Activated effector memory CD4-positive, alpha-beta T cell treated with anti-CD3 and anti-CD28 coated beads, Interleukin-2, amount 50 U/mL, for 16 hours (primary cell): Measurements from ENCODE around the gene AGBL4.
"Not testable (repeated sequence)": the region's sequence is repeated elsewhere in the genome, so short reads cannot be mapped to it uniquely, and the experiment has no call there.

ENCODE experiments used
- DNase-seq: peaks from one replicate; pipeline ENCODE4 v3.0.0-alpha.2; 2020

The AGBL4 gene

GRCh38 chr1:49002981-49003380 is 1020.8 kb downstream of the AGBL4 start:
- DNase-seq: not testable (repeated sequence)

GRCh38 chr1:48999321-48999720 is 1024.4 kb downstream of the AGBL4 start:
- DNase-seq: no peak

- no peak for DNase-seq
Observed at GRCh38 chr1:48996311-48996710, 1027.4 kb downstream of the AGBL4 start.

- DNase-seq: no peak
Observed at GRCh38 chr1:48988633-48989197, 1035.0 kb downstream of the AGBL4 start.

GRCh38 chr1:48979940-48980339 is 1043.8 kb downstream of the AGBL4 start:
- DNase-seq: no peak

GRCh38 chr1:48978413-48978812 is 1045.3 kb downstream of the AGBL4 start:
- DNase-seq: no peak

GRCh38 chr1:48977273-48977672 is 1046.5 kb downstream of the AGBL4 start:
- no peak for DNase-seq

GRCh38 chr1:48969971-48970370 is 1053.8 kb downstream of the AGBL4 start:
- no peak for DNase-seq

- DNase-seq: no peak
Observed at GRCh38 chr1:48967318-48967717, 1056.4 kb downstream of the AGBL4 start.

- no peak for DNase-seq
Observed at GRCh38 chr1:48966583-48966982, 1057.2 kb downstream of the AGBL4 start.

- DNase-seq: no peak
Observed at GRCh38 chr1:48960320-48960719, 1063.4 kb downstream of the AGBL4 start.

GRCh38 chr1:48955774-48956173 is 1068.0 kb downstream of the AGBL4 start:
- DNase-seq: no peak

GRCh38 chr1:48953617-48954016 is 1070.1 kb downstream of the AGBL4 start:
- no peak for DNase-seq

- no peak for DNase-seq
Observed at GRCh38 chr1:48948562-48948961, 1075.2 kb downstream of the AGBL4 start.

- no peak for DNase-seq
Observed at GRCh38 chr1:48947761-48948537, 1075.8 kb downstream of the AGBL4 start.

- no peak for DNase-seq
Observed at GRCh38 chr1:48946070-48946469, 1077.7 kb downstream of the AGBL4 start.

- no peak for DNase-seq
Observed at GRCh38 chr1:48944811-48945210, 1078.9 kb downstream of the AGBL4 start.

GRCh38 chr1:48943826-48944225 is 1079.9 kb downstream of the AGBL4 start:
- no peak for DNase-seq

GRCh38 chr1:48943393-48943792 is 1080.4 kb downstream of the AGBL4 start:
- no peak for DNase-seq

- no peak for DNase-seq
Observed at GRCh38 chr1:48940962-48941732, 1082.6 kb downstream of the AGBL4 start.

- no peak for DNase-seq
Observed at GRCh38 chr1:48940354-48940753, 1083.4 kb downstream of the AGBL4 start.

GRCh38 chr1:48939828-48940227 is 1083.9 kb downstream of the AGBL4 start:
- no peak for DNase-seq

- DNase-seq: no peak
Observed at GRCh38 chr1:48939042-48939441, 1084.7 kb downstream of the AGBL4 start.

- DNase-seq: no peak
Observed at GRCh38 chr1:48937732-48938131, 1086.0 kb downstream of the AGBL4 start.
